Superior temporal gyrus (tissue), 1 donor: Measurements from ENCODE around the gene CXXC5.
A peak's percentile ranks its signal among the peaks of the same experiment; 100 is the strongest.

Experiments
- DNase-seq: peaks from one replicate; pipeline ENCODE4 v3.0.0-alpha.2; 2016; ENCODE audit errors: extremely low spot score

The CXXC5 gene

GRCh38 chr5:139680368-139681111 lies 32.4 kb downstream of the CXXC5 start:
- no peak for DNase-seq

DNA sequence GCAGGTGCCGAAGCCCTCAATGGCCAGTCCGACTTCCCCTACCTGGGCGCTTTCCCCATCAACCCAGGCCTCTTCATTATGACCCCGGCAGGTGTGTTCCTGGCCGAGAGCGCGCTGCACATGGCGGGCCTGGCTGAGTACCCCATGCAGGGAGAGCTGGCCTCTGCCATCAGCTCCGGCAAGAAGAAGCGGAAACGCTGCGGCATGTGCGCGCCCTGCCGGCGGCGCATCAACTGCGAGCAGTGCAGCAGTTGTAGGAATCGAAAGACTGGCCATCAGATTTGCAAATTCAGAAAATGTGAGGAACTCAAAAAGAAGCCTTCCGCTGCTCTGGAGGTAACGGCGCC lies 32.9 kb downstream of the CXXC5 start:
- DNase-seq, result no peak

DNA sequence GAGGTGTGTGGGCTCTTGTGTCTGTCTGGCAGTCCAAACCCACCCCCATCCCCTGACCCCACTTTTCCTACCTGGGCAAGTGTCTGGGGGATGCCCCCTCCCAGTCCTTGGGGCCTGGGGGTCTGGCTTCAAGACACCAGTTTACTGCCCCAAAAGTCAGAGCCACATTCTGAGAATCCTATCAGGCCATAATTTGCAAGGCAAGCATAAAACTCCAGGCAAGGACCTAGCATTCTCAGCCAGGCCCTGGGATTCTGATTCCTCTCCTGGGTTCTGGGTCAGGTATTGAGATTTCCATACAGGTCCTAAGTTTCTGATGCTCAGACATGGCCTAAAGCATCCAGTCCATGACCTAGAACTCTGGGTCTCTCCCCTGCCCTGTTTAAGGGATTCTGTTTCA lies 33.3 kb downstream of the CXXC5 start:
- DNase-seq, result peak; percentile 28

GRCh38 chr5:139682016-139682975 lies 34.1 kb downstream of the CXXC5 start:
- DNase-seq, result peak; percentile 84

DNA sequence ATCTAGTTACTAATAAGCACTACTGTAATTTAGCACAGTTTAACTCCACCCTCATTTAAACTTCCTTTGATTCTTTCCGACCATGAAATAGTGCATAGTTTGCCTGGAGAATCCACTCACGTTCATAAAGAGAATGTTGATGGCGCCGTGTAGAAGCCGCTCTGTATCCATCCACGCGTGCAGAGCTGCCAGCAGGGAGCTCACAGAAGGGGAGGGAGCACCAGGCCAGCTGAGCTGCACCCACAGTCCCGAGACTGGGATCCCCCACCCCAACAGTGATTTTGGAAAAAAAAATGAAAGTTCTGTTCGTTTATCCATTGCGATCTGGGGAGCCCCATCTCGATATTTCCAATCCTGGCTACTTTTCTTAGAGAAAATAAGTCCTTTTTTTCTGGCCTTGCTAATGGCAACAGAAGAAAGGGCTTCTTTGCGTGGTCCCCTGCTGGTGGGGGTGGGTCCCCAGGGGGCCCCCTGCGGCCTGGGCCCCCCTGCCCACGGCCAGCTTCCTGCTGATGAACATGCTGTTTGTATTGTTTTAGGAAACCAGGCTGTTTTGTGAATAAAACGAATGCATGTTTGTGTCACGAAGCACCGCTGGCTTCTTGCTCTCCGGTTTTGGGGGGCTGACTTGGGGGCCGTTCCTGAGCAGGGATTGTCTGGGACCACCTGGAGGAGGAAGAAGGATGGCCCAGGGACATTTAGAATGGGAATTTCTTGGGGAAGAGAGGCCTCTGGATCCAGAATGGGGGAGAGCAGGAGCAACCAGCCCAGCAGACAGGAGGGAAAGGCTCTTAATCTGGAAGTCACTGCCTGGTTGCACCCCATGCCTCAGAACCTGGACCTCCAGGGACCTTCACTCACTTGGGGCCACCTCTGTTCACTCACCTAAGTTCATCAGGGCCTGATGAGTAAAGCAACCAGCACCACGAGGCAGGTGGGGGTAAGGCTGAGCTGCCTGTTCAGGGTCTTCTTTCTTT lies 35.4 kb downstream of the CXXC5 start:
- peak; percentile 73 for DNase-seq

DNA sequence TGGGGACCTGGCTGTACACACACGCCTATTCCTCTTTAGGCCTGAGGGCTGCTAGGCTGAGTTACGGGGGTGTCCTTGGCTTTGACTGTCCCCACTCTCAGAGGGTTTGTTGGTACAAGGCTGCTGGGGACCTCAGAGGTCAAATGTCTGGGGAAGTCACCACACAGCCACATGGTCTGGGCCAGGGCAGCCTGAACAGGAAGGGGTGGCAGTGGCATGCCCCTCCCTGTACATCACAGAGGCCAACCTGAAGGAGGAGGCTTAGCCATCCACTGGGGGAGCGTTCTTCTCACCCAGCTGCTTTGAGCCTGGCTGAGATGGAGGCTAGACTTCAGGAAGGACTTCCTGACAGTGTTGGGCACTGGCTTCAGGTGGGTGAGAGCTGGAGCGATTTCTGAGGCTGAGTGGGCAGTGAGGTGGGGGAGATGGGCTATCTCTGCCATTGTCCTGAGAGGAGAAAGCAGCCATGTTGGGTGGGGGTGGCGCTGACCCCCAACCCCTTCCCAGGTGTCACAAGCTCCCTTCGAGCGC lies 36.3 kb downstream of the CXXC5 start:
- no peak for DNase-seq

- DNase-seq, result peak; percentile 47
Observed at GRCh38 chr5:139684881-139685749, 37.0 kb downstream of the CXXC5 start.

DNA sequence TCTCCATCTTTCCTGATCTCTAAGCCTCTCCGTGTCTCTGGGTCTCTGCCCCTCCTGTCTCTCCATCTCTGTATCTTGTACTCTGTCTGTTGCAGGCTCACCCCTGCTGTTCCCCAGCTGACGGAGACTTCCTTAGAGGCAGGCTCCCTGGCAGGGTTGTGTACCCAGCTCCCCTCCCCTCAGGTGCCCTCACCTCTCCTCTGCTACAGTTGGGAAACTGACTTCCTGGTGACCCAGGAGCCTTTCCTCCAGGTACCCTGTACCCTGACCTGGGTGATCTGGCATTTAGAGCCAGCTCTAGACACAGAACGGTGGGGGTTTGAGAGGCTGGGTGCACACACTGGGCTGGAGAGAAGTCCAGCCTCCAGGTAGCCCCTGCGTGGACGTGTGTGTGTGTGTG lies 37.7 kb downstream of the CXXC5 start:
- DNase-seq, result no peak

GRCh38 chr5:139686356-139686705 lies 38.2 kb downstream of the CXXC5 start:
- no peak for DNase-seq

DNA sequence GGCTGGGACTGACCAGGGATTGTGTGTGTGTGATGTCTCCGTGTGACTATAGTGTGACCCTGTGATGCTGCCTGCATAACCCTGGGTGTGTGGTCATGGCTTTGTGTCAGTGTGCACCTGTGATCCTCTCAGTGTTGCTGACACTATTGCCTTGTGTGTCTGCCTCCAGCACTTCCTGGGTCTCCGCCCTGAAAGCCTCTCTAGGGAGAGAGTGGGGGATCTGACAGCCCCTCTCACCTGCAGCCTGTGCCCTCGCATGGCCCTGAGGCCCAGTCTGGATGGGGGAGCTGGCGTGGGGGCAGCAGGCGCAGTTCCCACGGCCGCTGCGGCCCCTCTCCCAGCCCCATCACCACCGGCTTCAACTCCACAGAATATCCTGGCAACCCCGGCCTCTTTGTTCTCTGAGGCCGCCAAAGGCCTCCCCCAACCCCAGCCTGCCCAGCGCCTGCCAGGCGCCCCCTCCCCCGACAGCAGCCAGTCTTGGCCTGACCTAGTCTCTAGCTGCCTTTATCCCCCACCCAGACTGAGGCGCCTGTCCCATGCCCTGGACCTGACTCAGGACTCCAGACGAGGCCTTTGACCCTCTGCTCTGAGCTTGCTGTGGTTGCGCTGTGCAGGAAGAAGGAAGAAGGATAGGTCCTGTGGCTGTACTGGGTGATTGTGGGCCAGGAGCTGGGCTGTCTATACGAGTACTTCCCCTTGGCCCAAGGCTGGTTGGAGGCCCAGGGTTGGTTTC lies 38.7 kb downstream of the CXXC5 start:
- no peak for DNase-seq

DNA sequence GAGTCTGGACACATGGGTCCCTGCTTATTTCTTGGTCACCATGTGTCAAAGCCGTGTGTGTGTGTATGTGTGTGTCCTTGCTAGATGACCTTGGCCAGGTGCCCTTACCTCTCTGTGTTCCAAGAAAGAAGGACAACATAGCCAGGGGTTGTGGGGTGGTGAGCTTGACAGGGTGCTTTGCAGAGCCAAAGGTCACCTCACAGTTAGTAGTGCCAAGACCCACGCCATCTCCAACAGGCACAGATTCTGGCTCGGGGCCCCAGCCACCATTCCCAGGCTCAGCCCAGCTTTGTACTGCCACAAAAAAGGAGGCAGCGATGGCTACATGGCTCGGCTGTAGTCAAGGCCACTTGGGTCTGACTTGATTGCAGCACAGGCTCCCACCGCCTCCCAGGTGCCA lies 39.5 kb downstream of the CXXC5 start:
- no peak for DNase-seq

GRCh38 chr5:139688088-139688702 lies 40.0 kb downstream of the CXXC5 start:
- DNase-seq, result no peak

DNA sequence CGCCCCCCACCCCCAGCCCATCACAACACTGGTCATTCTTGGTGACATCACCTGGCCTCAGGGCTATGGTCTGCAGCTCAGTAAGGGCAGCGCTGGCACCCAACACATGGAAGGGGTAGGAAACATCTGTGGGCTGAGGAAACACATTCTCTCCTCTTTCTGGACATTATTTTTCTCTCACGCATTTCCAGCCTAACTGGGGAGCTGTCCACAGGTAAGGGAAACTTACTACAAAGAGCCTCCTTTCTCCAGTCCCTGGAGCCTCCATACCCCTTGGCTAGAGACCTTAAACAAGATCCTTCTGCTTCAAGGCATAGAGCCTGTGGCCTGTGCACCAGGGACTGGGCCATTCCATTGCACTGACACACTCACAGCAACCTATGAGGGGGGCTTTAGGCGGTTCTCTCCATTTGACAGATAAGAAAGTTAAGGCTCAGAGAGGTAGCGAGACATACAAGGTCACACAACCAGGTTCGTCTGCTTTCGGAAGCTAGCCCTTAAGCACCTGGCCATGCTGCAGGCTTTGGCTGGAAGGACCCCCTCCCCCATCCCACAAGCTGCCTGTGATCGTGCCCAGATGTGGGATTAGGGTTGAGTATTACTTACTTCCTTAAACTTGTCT lies 40.7 kb downstream of the CXXC5 start:
- no peak for DNase-seq

DNA sequence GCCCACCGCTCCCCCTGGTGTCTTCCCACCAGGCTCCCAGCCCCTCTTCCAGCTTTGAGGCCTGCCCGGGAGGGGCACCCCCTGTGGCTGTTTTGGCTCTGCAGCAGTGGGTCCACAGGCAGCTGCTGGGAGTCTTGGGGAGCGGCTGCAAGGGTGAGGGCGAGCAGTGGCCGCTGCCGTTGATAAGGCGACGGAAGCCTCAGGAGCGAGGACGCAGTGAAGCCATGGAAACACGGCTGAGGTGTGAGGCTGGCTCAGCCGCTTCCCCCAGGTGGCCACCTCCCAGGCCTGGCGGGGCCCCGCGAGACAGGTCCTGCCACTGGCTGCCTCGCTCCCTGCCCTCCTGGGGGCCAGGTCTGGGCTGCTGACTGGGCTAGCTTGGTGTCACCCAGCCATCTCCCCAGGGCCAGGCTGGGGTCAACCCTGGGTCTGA lies 41.5 kb downstream of the CXXC5 start:
- DNase-seq, result no peak

GRCh38 chr5:139690064-139690802 lies 42.1 kb downstream of the CXXC5 start:
- DNase-seq, result peak; percentile 89

DNA sequence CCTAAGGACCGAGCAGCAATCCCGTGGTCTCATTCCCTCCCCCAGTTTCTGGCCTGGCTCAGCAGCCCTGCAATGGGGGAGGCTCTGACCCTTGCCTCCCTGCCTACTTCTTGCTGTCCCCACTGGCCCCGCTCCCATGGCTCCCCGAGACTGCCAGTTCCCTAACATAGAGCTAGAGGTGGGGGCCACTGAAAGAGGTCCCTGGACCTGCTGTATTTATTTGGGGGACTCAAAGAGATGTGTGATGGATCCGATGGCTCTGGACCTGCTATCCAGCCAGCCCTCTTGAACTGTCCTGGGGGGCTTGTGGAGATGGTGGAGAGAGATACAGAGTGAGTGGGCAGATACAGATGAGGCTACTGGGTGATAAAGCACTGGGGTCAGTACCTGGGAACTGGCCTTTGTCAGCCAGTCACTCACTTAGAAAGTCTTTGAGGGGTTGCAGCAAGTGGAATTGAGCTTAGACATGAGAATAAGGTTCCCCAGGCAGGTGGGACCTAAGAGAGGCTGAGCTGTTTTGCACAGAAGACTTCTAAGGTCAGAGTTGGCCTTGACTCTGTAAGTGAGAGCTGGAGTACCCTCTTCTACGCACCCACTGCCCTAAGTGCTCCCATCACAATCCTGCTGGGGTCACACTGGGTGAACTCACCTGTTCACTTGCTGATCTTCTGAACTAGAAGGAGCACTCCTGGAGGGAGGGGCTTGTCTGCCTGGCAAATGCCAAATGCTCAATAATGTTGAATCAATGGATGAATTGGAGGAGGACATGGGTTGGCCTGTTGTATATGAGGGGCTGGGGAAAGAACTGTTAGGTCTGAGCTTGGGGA lies 42.9 kb downstream of the CXXC5 start:
- no peak for DNase-seq

DNA sequence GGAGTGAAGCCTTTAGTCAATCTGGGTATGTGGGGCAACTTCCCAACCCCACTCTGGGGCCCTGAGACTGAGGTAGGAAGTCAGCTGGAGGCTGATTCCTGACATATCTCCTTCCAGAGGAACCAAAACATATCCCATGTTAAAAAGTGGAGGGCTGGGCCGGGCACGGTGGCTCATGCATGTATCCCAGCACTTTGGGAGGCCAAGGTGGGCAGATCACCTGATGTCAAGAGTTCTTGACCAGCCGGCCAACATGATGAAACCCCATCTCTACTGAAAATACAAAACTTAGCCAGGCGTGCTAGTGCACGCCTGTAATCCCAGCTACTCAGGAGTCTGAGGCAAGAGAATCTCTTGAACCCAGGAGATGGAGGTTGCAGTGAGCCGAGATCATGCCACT lies 44.0 kb downstream of the CXXC5 start:
- DNase-seq, result no peak
